Subcutaneous preadipocyte (primary cell): Measurements from ENCODE around the gene MED23. TPM values are rescaled to one million over a fixed set of nuclear protein-coding genes. Genes with fewer than 3 reads are reported as not detected.

Experiments
- small RNA-seq: library from RNA; depleted of rRNA; stranded (forward); fragments of <200 nt; gene quantifications from one replicate; pipeline ENCODE3, GENCODE V24; 2012
- total RNA-seq: library from RNA; depleted of rRNA; stranded (reverse); fragments of >200 nt; gene quantifications from 2 replicates; pipeline ENCODE4 v1.2.3, GENCODE V29; 2012

The MED23 gene, protein sequence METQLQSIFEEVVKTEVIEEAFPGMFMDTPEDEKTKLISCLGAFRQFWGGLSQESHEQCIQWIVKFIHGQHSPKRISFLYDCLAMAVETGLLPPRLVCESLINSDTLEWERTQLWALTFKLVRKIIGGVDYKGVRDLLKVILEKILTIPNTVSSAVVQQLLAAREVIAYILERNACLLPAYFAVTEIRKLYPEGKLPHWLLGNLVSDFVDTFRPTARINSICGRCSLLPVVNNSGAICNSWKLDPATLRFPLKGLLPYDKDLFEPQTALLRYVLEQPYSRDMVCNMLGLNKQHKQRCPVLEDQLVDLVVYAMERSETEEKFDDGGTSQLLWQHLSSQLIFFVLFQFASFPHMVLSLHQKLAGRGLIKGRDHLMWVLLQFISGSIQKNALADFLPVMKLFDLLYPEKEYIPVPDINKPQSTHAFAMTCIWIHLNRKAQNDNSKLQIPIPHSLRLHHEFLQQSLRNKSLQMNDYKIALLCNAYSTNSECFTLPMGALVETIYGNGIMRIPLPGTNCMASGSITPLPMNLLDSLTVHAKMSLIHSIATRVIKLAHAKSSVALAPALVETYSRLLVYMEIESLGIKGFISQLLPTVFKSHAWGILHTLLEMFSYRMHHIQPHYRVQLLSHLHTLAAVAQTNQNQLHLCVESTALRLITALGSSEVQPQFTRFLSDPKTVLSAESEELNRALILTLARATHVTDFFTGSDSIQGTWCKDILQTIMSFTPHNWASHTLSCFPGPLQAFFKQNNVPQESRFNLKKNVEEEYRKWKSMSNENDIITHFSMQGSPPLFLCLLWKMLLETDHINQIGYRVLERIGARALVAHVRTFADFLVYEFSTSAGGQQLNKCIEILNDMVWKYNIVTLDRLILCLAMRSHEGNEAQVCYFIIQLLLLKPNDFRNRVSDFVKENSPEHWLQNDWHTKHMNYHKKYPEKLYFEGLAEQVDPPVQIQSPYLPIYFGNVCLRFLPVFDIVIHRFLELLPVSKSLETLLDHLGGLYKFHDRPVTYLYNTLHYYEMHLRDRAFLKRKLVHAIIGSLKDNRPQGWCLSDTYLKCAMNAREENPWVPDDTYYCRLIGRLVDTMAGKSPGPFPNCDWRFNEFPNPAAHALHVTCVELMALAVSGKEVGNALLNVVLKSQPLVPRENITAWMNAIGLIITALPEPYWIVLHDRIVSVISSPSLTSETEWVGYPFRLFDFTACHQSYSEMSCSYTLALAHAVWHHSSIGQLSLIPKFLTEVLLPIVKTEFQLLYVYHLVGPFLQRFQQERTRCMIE (N-terminal part only)
- total RNA-seq = 25.0 and 31.1 TPM in 2 replicates

DNA sequence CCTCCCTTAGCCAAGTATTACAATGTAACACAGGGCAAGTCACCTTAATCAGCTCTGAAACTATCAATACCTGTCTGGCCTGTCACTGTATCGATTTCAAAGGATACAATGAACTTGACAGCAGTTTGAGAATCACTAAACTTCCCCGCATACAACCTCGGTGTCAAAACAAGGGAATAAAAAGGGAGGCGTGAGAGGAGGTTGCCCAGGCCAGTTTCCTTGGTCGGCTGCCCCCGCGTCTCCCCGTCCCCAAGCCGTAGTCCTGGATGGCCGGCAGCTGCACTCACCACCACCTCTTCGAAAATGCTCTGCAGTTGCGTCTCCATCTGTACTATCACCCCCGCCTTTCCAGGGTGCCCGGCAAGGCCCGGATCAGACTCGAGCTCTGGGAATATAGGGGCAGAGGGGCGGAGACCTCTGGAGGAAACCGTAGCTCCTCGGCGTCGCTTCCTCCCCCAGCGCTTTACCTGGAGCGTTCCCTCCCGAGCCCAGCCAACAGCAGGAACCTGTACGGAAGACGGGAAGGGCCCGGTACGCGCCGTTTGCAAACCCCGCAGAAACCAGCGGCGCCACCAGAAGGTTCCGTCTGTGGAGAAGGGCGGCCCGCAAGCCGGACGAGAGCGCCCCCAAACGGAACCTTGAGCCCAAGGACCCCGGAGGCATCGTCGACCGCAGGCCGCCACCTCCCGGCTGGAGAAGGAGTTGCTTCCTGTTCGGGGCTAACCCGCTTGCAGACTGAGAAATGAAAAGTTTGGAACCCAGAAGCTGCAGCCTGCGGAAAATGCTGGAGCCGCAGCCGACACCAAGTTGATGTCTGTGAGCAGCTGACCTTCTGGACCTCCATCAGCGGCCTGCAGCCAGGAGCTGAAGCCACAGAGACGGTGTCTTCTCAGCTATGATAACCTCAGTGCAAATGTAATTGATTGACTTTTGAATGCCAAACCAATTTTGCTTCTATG is at the start of gene MED23:
TSS of gene MED23 (minus strand) at position 519 of the 959 bp plus-strand sequence. CDS start at position 326, 193 bp downstream.

DNA sequence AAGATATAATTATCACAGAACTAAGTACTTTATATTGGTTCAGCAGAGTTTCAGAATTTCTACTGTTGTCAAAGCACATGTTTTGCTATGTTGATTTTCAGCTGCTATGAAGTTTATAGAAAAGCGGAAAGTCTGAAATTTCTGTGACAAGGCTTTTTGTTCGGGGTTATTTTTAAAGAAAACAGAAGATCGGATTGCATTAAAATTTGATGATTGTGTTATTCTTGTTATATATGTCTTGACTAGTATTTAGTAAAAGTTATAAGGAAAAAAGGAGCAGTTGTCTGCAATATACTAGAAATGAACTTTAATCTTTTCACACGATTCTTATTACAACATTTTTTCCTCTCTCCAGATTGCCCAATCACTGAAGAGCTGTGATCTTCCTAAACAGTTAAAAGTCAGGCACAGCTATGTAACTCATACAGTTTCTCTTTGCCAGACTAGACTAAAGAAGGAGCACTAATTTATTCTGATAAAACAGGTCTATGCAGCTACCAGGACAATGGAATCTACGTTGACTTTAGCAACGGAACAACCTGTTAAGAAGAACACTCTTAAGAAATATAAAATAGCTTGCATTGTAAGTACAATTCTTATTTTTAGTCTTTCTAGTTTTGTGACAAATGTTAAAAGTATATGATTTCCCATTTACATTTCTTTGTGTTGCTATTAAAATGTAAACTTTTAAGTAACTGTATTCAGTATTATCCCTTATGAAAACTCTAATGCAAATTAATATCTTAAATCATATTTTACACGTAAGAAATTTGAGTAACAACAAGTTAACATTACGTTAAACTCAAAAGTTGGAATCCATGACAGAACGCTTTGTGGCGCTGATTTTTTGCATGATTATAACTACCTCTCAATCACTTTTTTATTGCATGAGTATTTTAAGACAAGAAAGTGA is 9.1 kb upstream of the MED23 start, which contains the start of gene ENPP3:
TSS of gene ENPP3 (plus strand) at position 423 of the 913 bp plus-strand sequence. CDS start at position 506, 83 bp downstream.

DNA sequence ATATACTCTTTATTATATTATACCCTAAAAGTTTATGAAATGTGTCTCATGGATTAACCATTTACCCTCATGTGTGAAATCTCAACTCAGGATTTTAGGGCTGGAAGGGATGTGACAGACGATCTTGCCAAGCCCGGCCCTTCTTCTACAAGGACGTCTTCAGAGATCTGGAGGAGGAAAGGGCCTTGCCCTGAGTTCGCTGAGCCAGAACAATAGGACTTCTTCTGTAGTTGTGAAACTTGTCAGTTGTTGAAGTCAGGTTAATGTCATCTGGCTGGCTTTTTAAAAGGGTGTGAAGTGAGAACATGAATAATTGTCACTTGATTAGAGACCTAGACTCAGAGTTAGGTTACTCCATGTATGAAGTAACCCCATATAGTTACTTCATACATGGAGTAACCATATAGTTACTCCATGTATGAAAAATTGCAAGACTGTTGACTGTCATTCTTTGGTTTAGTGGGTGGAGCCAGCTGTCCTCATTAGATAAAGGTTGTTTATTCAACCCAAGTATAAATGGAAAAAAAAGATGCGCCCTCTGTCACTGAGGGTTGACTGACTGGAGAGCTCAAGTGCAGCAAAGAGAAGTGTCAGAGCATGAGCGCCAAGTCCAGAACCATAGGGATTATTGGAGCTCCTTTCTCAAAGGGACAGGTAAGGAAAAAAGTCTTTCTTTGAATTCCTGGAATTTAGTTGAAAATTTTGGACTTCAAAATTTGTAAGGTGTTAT is 55.2 kb downstream of the MED23 start, which contains the start of gene ARG1:
TSS of gene ARG1 (plus strand) at position 541 of the 730 bp plus-strand sequence. CDS start at position 598, 57 bp downstream.

Small RNA genes within 50 kb of the gene (small RNA-seq; reads per million reads assigned to genes)
- gene RNU4-18P = not detected

Other genes with a start within 250 kb of the MED23 start
- not detected in 2 replicates for gene ARG1, start 55.0 kb downstream of the MED23 start, total RNA-seq
- under 0.01 TPM in 1 of 2 replicates, not detected in the other for gene ENPP3, start 9.1 kb upstream of the MED23 start, total RNA-seq
- not detected in 2 replicates for gene OR2A4, start 73.2 kb upstream of the MED23 start, total RNA-seq
- not detected in 2 replicates for gene CTAGE9, start 82.8 kb upstream of the MED23 start, total RNA-seq
- 3.7 and 8.0 TPM in 2 replicates for gene ENPP1, start 179.8 kb upstream of the MED23 start, total RNA-seq